SJSA1 (cell line): ENCODE data around the gene KLHL6. TPM values are rescaled to one million over a fixed set of nuclear protein-coding genes. Genes with fewer than 3 reads are reported as not detected.
"Not testable (repeated sequence)": the region's sequence is repeated elsewhere in the genome, so short reads cannot be mapped to it uniquely, and the experiment has no call there.

ENCODE experiments used
- DNase-seq, 2 experiments: peaks; one replicate each; pipeline ENCODE4 v3.0.0-alpha.2; 2015 to 2020; ENCODE audit warnings: low spot score in 2 of 2, low read depth in 1 of 2
- H3K27ac ChIP-seq: fragments of 250-450 bp; sonication (Bioruptor Pico); 2 replicates; pipeline ENCODE4 v1.5.1; 2020; ENCODE audit warnings: mild to moderate bottlenecking, moderate library complexity
- H3K27me3 ChIP-seq: fragments of 250-450 bp; sonication (Bioruptor Pico); replicated peaks from 2 replicates; pipeline ENCODE4 v1.5.1; 2020; ENCODE audit warnings: mild to moderate bottlenecking, moderate library complexity
- H3K36me3 ChIP-seq: fragments of 250-450 bp; sonication (Bioruptor Pico); 2 replicates; pipeline ENCODE4 v1.5.1; 2020; ENCODE audit warnings: mild to moderate bottlenecking
- H3K4me1 ChIP-seq: fragments of 250-450 bp; sonication (Bioruptor Pico); replicated peaks from 2 replicates; pipeline ENCODE4 v1.6.1; 2021; ENCODE audit warnings: mild to moderate bottlenecking
- H3K4me3 ChIP-seq: fragments of 250-450 bp; sonication (Bioruptor Pico); 2 replicates; pipeline ENCODE4 v1.5.1; 2020; ENCODE audit warnings: mild to moderate bottlenecking
- H3K9me3 ChIP-seq: fragments of 250-450 bp; sonication (Bioruptor Pico); replicated peaks from 2 replicates; pipeline ENCODE4 v1.5.1; 2020; ENCODE audit warnings: mild to moderate bottlenecking
- total RNA-seq: library from RNA; depleted of rRNA; stranded (reverse); fragments of >200 nt; shearing (Covaris generic); gene quantifications from 2 replicates; pipeline ENCODE4 v1.2.3, GENCODE V29; 2014

Gene KLHL6
- total RNA-seq, 1 experiment from 2014 or later, result not detected

- H3K36me3 ChIP-seq, result no peaks in the 10 kb centered on the region
- no peaks in the 10 kb centered on the region; the same call in 1 of the 2 replicates for H3K27me3 ChIP-seq
- H3K4me1 ChIP-seq, result peaks cover 5% of the 10 kb centered on the region; the same call in 1 of the 2 replicates
- no peak for DNase-seq
- no peaks in the 10 kb centered on the region for H3K9me3 ChIP-seq
- no peak overlapping the region for H3K27ac ChIP-seq
- no peak overlapping the region for H3K4me3 ChIP-seq
These were observed 88.9 kb downstream of the KLHL6 start for GRCh38 chr3:183466575-183466974.

GRCh38 chr3:183465710-183466109 lies 89.8 kb downstream of the KLHL6 start:
- H3K9me3 ChIP-seq, H3K36me3 ChIP-seq, H3K4me1 ChIP-seq, DNase-seq, H3K27me3 ChIP-seq, H3K27ac ChIP-seq, H3K4me3 ChIP-seq: not testable (repeated sequence)

- no peak overlapping the region for H3K27ac ChIP-seq
- H3K9me3 ChIP-seq, result no peaks in the 10 kb centered on the region
- DNase-seq, result no peak
- H3K4me3 ChIP-seq, result no peak overlapping the region
- no peaks in the 10 kb centered on the region; the same call in 1 of the 2 replicates for H3K27me3 ChIP-seq
- H3K4me1 ChIP-seq, result peaks cover 5% of the 10 kb centered on the region; the same call in 1 of the 2 replicates
- H3K36me3 ChIP-seq, result no peaks in the 10 kb centered on the region
These were observed 91.0 kb downstream of the KLHL6 start for GRCh38 chr3:183464480-183464879.

GRCh38 chr3:183460081-183461055 lies 95.1 kb downstream of the KLHL6 start:
- no peak for DNase-seq

GRCh38 chr3:183455089-183455488 lies 100.4 kb downstream of the KLHL6 start:
- no peak for DNase-seq
- peaks cover 8% of the 10 kb centered on the region for H3K4me1 ChIP-seq
- no peaks in the 10 kb centered on the region for H3K27me3 ChIP-seq
- H3K4me3 ChIP-seq, result no peak overlapping the region
- peaks cover 6% of the 10 kb centered on the region for H3K36me3 ChIP-seq
- no peak overlapping the region for H3K27ac ChIP-seq
- no peaks in the 10 kb centered on the region for H3K9me3 ChIP-seq

More at GRCh38 chr3:183460081-183461055, 95.1 kb downstream of the KLHL6 start:
- Histone ChIP-seq H3K27ac (no peak overlapping the region), H3K27me3 (no peaks in the 10 kb centered on the region), H3K4me3 (no peak overlapping the region), H3K36me3 (no peaks in the 10 kb centered on the region), H3K9me3 (no peaks in the 10 kb centered on the region), H3K4me1 (0 out of 2 replicates have a peak, but pooled peaks cover under 1% of the 10 kb centered on the region)

- no peak for DNase-seq
- no peaks in the 10 kb centered on the region for H3K9me3 ChIP-seq
- H3K4me3 ChIP-seq, result no peak overlapping the region
- peaks cover 6% of the 10 kb centered on the region for H3K36me3 ChIP-seq
- peaks cover 11% of the 10 kb centered on the region for H3K4me1 ChIP-seq
- H3K27me3 ChIP-seq, result no peaks in the 10 kb centered on the region
- no peak overlapping the region for H3K27ac ChIP-seq
These were observed 101.4 kb downstream of the KLHL6 start for GRCh38 chr3:183454064-183454463.

- H3K9me3 ChIP-seq, result no peaks in the 10 kb centered on the region
- no peak overlapping the region for H3K4me3 ChIP-seq
- DNase-seq, result no peak
- H3K36me3 ChIP-seq, result peaks cover 10% of the 10 kb centered on the region
- H3K4me1 ChIP-seq, result peaks cover 11% of the 10 kb centered on the region
- no peak overlapping the region for H3K27ac ChIP-seq
- no peaks in the 10 kb centered on the region for H3K27me3 ChIP-seq
These were observed 105.7 kb downstream of the KLHL6 start for GRCh38 chr3:183449791-183450190.

- Histone ChIP-seq H3K4me3 (no peak overlapping the region), H3K27ac (no peak overlapping the region), H3K4me1 (peaks cover 9% of the 10 kb centered on the region), H3K36me3 (peaks cover 10% of the 10 kb centered on the region), H3K27me3 (no peaks in the 10 kb centered on the region), H3K9me3 (no peaks in the 10 kb centered on the region; the same call in 1 of the 2 replicates)
- no peak for DNase-seq
These were observed 106.1 kb downstream of the KLHL6 start for GRCh38 chr3:183449391-183449790.

- Histone ChIP-seq H3K9me3 (peaks cover 7% of the 10 kb centered on the region), H3K4me3 (peak overlapping the region; percentile 69), H3K27me3 (no peaks in the 10 kb centered on the region), H3K27ac (no peak overlapping the region), H3K36me3 (peaks cover 10% of the 10 kb centered on the region), H3K4me1 (peaks cover 9% of the 10 kb centered on the region)
- DNase-seq, result no peak
These were observed 107.0 kb downstream of the KLHL6 start for GRCh38 chr3:183448369-183449128.

GRCh38 chr3:183447206-183448001 lies 108.1 kb downstream of the KLHL6 start:
- H3K4me3 ChIP-seq, result peak overlapping the region; percentile 69
- no peaks in the 10 kb centered on the region for H3K27me3 ChIP-seq
- peaks cover 7% of the 10 kb centered on the region for H3K36me3 ChIP-seq
- peak; percentile 73 to 87 for DNase-seq
- H3K4me1 ChIP-seq, result peaks cover 9% of the 10 kb centered on the region
- H3K27ac ChIP-seq, result peak overlapping the region; percentile 27; the same call in 1 of the 2 replicates
- peaks cover 10% of the 10 kb centered on the region for H3K9me3 ChIP-seq

GRCh38 chr3:183446838-183447205 lies 108.7 kb downstream of the KLHL6 start:
- Histone ChIP-seq H3K27ac (no peak overlapping the region), H3K4me1 (peaks cover 9% of the 10 kb centered on the region), H3K27me3 (no peaks in the 10 kb centered on the region), H3K4me3 (peak overlapping the region; percentile 69), H3K36me3 (peaks cover 4% of the 10 kb centered on the region; the same call in 1 of the 2 replicates), H3K9me3 (peaks cover 10% of the 10 kb centered on the region)
- DNase-seq, result no peak

GRCh38 chr3:183444748-183445147 lies 110.8 kb downstream of the KLHL6 start:
- no peak overlapping the region for H3K4me3 ChIP-seq
- peaks cover 4% of the 10 kb centered on the region; the same call in 1 of the 2 replicates for H3K36me3 ChIP-seq
- H3K9me3 ChIP-seq, result peaks cover 10% of the 10 kb centered on the region
- H3K27me3 ChIP-seq, result 0 out of 2 replicates have a peak, but pooled peaks cover under 1% of the 10 kb centered on the region
- H3K4me1 ChIP-seq, result peaks cover 9% of the 10 kb centered on the region
- no peak for DNase-seq
- H3K27ac ChIP-seq, result no peak overlapping the region
